Measurements from ENCODE around the gene BARHL1.
A peak's percentile ranks its signal among the peaks of the same experiment; 100 is the strongest.

The BARHL1 gene

GRCh38 chr9:132582276-132582785 lies at the start of gene BARHL1:
BARHL1 (plus strand) TSS chr9:132582606; CDS start chr9:132582798, 192 bp downstream.
- peaks cover 41% of the 10 kb centered on the region for H3K4me1 ChIP-seq (ENCODE audit: control insufficient read depth, insufficient read depth, low read length)
- no peaks in the 10 kb centered on the region for H3K9me3 ChIP-seq (ENCODE audit: control insufficient read depth, insufficient read depth, low read depth, low read length)
- H3K36me3 ChIP-seq (ENCODE audit: control insufficient read depth, insufficient read depth, low read length) = no peaks in the 10 kb centered on the region
- H3K27ac ChIP-seq (ENCODE audit: low read depth, low read length) = no peak within 1 kb of the TSS
- H3K9ac ChIP-seq (ENCODE audit: low read length) = no peak within 1 kb of the TSS
- H3K27me3 ChIP-seq (ENCODE audit: control insufficient read depth, insufficient read depth, low read length) = peaks cover 100% of the 10 kb centered on the region
- H3K4me3 ChIP-seq (ENCODE audit: low read depth, low read length) = peak within 1 kb of the TSS; percentile 33

GRCh38 chr9:132534832-132535231 lies 47.6 kb upstream of the BARHL1 start:
- peaks cover 9% of the 10 kb centered on the region; the same call in 1 of the 2 replicates for H3K9me3 ChIP-seq (ENCODE audit: control insufficient read depth, insufficient read depth, low read depth, low read length)
- no peak overlapping the region for H3K27ac ChIP-seq (ENCODE audit: low read depth, low read length)
- H3K4me3 ChIP-seq (ENCODE audit: low read depth, low read length) = no peak overlapping the region
- peaks cover 5% of the 10 kb centered on the region for H3K4me1 ChIP-seq (ENCODE audit: control insufficient read depth, insufficient read depth, low read length)
- no peak overlapping the region for H3K9ac ChIP-seq (ENCODE audit: low read length)
- H3K27me3 ChIP-seq (ENCODE audit: control insufficient read depth, insufficient read depth, low read length) = no peaks in the 10 kb centered on the region
- H3K36me3 ChIP-seq (ENCODE audit: control insufficient read depth, insufficient read depth, low read length) = no peaks in the 10 kb centered on the region

GRCh38 chr9:132536124-132536523 lies 46.3 kb upstream of the BARHL1 start:
- Histone ChIP-seq H3K9me3 (ENCODE audit: control insufficient read depth, insufficient read depth, low read depth, low read length) (peaks cover 9% of the 10 kb centered on the region; the same call in 1 of the 2 replicates), H3K27me3 (ENCODE audit: control insufficient read depth, insufficient read depth, low read length) (no peaks in the 10 kb centered on the region), H3K27ac (ENCODE audit: low read depth, low read length) (no peak overlapping the region), H3K4me3 (ENCODE audit: low read depth, low read length) (no peak overlapping the region), H3K9ac (ENCODE audit: low read length) (no peak overlapping the region), H3K4me1 (ENCODE audit: control insufficient read depth, insufficient read depth, low read length) (peaks cover 12% of the 10 kb centered on the region), H3K36me3 (ENCODE audit: control insufficient read depth, insufficient read depth, low read length) (no peaks in the 10 kb centered on the region)

- H3K4me1 ChIP-seq (ENCODE audit: control insufficient read depth, insufficient read depth, low read length) = peaks cover 15% of the 10 kb centered on the region
- no peaks in the 10 kb centered on the region for H3K36me3 ChIP-seq (ENCODE audit: control insufficient read depth, insufficient read depth, low read length)
- no peaks in the 10 kb centered on the region for H3K27me3 ChIP-seq (ENCODE audit: control insufficient read depth, insufficient read depth, low read length)
- peaks cover 9% of the 10 kb centered on the region; the same call in 1 of the 2 replicates for H3K9me3 ChIP-seq (ENCODE audit: control insufficient read depth, insufficient read depth, low read depth, low read length)
- no peak overlapping the region for H3K9ac ChIP-seq (ENCODE audit: low read length)
- H3K27ac ChIP-seq (ENCODE audit: low read depth, low read length) = no peak overlapping the region
- no peak overlapping the region for H3K4me3 ChIP-seq (ENCODE audit: low read depth, low read length)
These were observed 45.1 kb upstream of the BARHL1 start for GRCh38 chr9:132537352-132537751.

GRCh38 chr9:132538071-132538470 lies 44.3 kb upstream of the BARHL1 start:
- no peak overlapping the region for H3K4me3 ChIP-seq (ENCODE audit: low read depth, low read length)
- H3K9ac ChIP-seq (ENCODE audit: low read length) = no peak overlapping the region
- peaks cover 7% of the 10 kb centered on the region; the same call in 1 of the 2 replicates for H3K9me3 ChIP-seq (ENCODE audit: control insufficient read depth, insufficient read depth, low read depth, low read length)
- H3K27me3 ChIP-seq (ENCODE audit: control insufficient read depth, insufficient read depth, low read length) = no peaks in the 10 kb centered on the region
- no peaks in the 10 kb centered on the region for H3K36me3 ChIP-seq (ENCODE audit: control insufficient read depth, insufficient read depth, low read length)
- no peak overlapping the region for H3K27ac ChIP-seq (ENCODE audit: low read depth, low read length)
- peaks cover 15% of the 10 kb centered on the region for H3K4me1 ChIP-seq (ENCODE audit: control insufficient read depth, insufficient read depth, low read length)

GRCh38 chr9:132539096-132539495 lies 43.3 kb upstream of the BARHL1 start:
- Histone ChIP-seq H3K36me3 (ENCODE audit: control insufficient read depth, insufficient read depth, low read length) (no peaks in the 10 kb centered on the region), H3K4me1 (ENCODE audit: control insufficient read depth, insufficient read depth, low read length) (peaks cover 15% of the 10 kb centered on the region), H3K9me3 (ENCODE audit: control insufficient read depth, insufficient read depth, low read depth, low read length) (peaks cover 7% of the 10 kb centered on the region; the same call in 1 of the 2 replicates), H3K27ac (ENCODE audit: low read depth, low read length) (no peak overlapping the region), H3K4me3 (ENCODE audit: low read depth, low read length) (no peak overlapping the region), H3K27me3 (ENCODE audit: control insufficient read depth, insufficient read depth, low read length) (no peaks in the 10 kb centered on the region), H3K9ac (ENCODE audit: low read length) (no peak overlapping the region)

- Histone ChIP-seq H3K4me1 (ENCODE audit: control insufficient read depth, insufficient read depth, low read length) (peaks cover 18% of the 10 kb centered on the region), H3K9ac (ENCODE audit: low read length) (no peak overlapping the region), H3K4me3 (ENCODE audit: low read depth, low read length) (no peak overlapping the region), H3K27ac (ENCODE audit: low read depth, low read length) (no peak overlapping the region), H3K27me3 (ENCODE audit: control insufficient read depth, insufficient read depth, low read length) (no peaks in the 10 kb centered on the region), H3K36me3 (ENCODE audit: control insufficient read depth, insufficient read depth, low read length) (no peaks in the 10 kb centered on the region), H3K9me3 (ENCODE audit: control insufficient read depth, insufficient read depth, low read depth, low read length) (no peaks in the 10 kb centered on the region)
These were observed 41.4 kb upstream of the BARHL1 start for GRCh38 chr9:132541051-132541450.

GRCh38 chr9:132541870-132542830 lies 40.3 kb upstream of the BARHL1 start:
- Histone ChIP-seq H3K9me3 (ENCODE audit: control insufficient read depth, insufficient read depth, low read depth, low read length) (no peaks in the 10 kb centered on the region), H3K9ac (ENCODE audit: low read length) (no peak overlapping the region), H3K36me3 (ENCODE audit: control insufficient read depth, insufficient read depth, low read length) (no peaks in the 10 kb centered on the region), H3K27ac (ENCODE audit: low read depth, low read length) (no peak overlapping the region), H3K4me3 (ENCODE audit: low read depth, low read length) (no peak overlapping the region), H3K27me3 (ENCODE audit: control insufficient read depth, insufficient read depth, low read length) (no peaks in the 10 kb centered on the region), H3K4me1 (ENCODE audit: control insufficient read depth, insufficient read depth, low read length) (peaks cover 23% of the 10 kb centered on the region)

GRCh38 chr9:132543251-132543650 lies 39.2 kb upstream of the BARHL1 start:
- no peak overlapping the region for H3K27ac ChIP-seq (ENCODE audit: low read depth, low read length)
- H3K4me1 ChIP-seq (ENCODE audit: control insufficient read depth, insufficient read depth, low read length) = peaks cover 23% of the 10 kb centered on the region
- H3K36me3 ChIP-seq (ENCODE audit: control insufficient read depth, insufficient read depth, low read length) = no peaks in the 10 kb centered on the region
- no peaks in the 10 kb centered on the region for H3K9me3 ChIP-seq (ENCODE audit: control insufficient read depth, insufficient read depth, low read depth, low read length)
- no peak overlapping the region for H3K9ac ChIP-seq (ENCODE audit: low read length)
- H3K27me3 ChIP-seq (ENCODE audit: control insufficient read depth, insufficient read depth, low read length) = no peaks in the 10 kb centered on the region
- no peak overlapping the region for H3K4me3 ChIP-seq (ENCODE audit: low read depth, low read length)

GRCh38 chr9:132543960-132544359 lies 38.4 kb upstream of the BARHL1 start:
- no peak overlapping the region for H3K4me3 ChIP-seq (ENCODE audit: low read depth, low read length)
- H3K27me3 ChIP-seq (ENCODE audit: control insufficient read depth, insufficient read depth, low read length) = no peaks in the 10 kb centered on the region
- no peak overlapping the region for H3K9ac ChIP-seq (ENCODE audit: low read length)
- no peaks in the 10 kb centered on the region for H3K9me3 ChIP-seq (ENCODE audit: control insufficient read depth, insufficient read depth, low read depth, low read length)
- no peaks in the 10 kb centered on the region for H3K36me3 ChIP-seq (ENCODE audit: control insufficient read depth, insufficient read depth, low read length)
- H3K4me1 ChIP-seq (ENCODE audit: control insufficient read depth, insufficient read depth, low read length) = peaks cover 23% of the 10 kb centered on the region
- no peak overlapping the region for H3K27ac ChIP-seq (ENCODE audit: low read depth, low read length)

GRCh38 chr9:132545578-132545977 lies 36.8 kb upstream of the BARHL1 start:
- Histone ChIP-seq H3K36me3 (ENCODE audit: control insufficient read depth, insufficient read depth, low read length) (no peaks in the 10 kb centered on the region), H3K27ac (ENCODE audit: low read depth, low read length) (no peak overlapping the region), H3K9me3 (ENCODE audit: control insufficient read depth, insufficient read depth, low read depth, low read length) (no peaks in the 10 kb centered on the region), H3K27me3 (ENCODE audit: control insufficient read depth, insufficient read depth, low read length) (no peaks in the 10 kb centered on the region), H3K4me1 (ENCODE audit: control insufficient read depth, insufficient read depth, low read length) (peaks cover 17% of the 10 kb centered on the region), H3K9ac (ENCODE audit: low read length) (no peak overlapping the region), H3K4me3 (ENCODE audit: low read depth, low read length) (no peak overlapping the region)
